K562 (cell line): Measurements from ENCODE around the gene ACHE. TPM values are rescaled to one million over a fixed set of nuclear protein-coding genes. Genes with fewer than 3 reads are reported as not detected.

Experiments
- BRF2 ChIP-seq: IDR thresholded peaks from 3 replicates; pipeline ENCODE4 v1.6.1; 2011; ENCODE audit warnings: borderline replicate concordance, mild to moderate bottlenecking; ENCODE audit not compliant: insufficient read length, insufficient read depth
- CHD2 ChIP-seq: IDR thresholded peaks from 2 replicates; pipeline ENCODE4 v1.6.1; 2011; ENCODE audit warnings: low read depth, low read length
- EP400 ChIP-seq: fragments of 450-650 bp; IDR thresholded peaks from 2 replicates; pipeline ENCODE4 v1.6.1; 2017; ENCODE audit warnings: antibody characterized with exemption, mild to moderate bottlenecking, moderate library complexity
- HDGF ChIP-seq: fragments of 450-650 bp; IDR thresholded peaks from 2 replicates; pipeline ENCODE4 v1.6.1; 2016
- KAT7 ChIP-seq: sonication (generic); formaldehyde crosslinking; IDR thresholded peaks from 2 replicates; pipeline ENCODE4 v1.8.0; 2022; ENCODE audit warnings: missing genetic modification reagents, mild to moderate bottlenecking, borderline replicate concordance
- KLF13 ChIP-seq: fragments of 450-650 bp; IDR thresholded peaks from 2 replicates; pipeline ENCODE4 v1.6.1; 2016; ENCODE audit warnings: missing genetic modification characterization, low read depth, mild to moderate bottlenecking, missing compliant biosample characterization, moderate library complexity, borderline replicate concordance
- MGA ChIP-seq: fragments of 450-650 bp; IDR thresholded peaks from 2 replicates; pipeline ENCODE4 v1.6.1; 2016; ENCODE audit warnings: mild to moderate bottlenecking, moderate library complexity
- NFIX ChIP-seq: fragments of 250-450 bp; sonication (Bioruptor Pico); IDR thresholded peaks from 2 replicates; pipeline ENCODE4 v1.4.0; 2020; ENCODE audit warnings: low read depth, mild to moderate bottlenecking, moderate library complexity
- SMARCC2 ChIP-seq: fragments of 450-650 bp; IDR thresholded peaks from 2 replicates; pipeline ENCODE4 v1.6.1; 2017; ENCODE audit warnings: antibody characterized with exemption, moderate library complexity, mild to moderate bottlenecking, low read depth
- ZBTB33 ChIP-seq: sonication (generic); formaldehyde crosslinking; IDR thresholded peaks from 2 replicates; pipeline ENCODE4 v1.8.1; 2023; ENCODE audit warnings: mild to moderate bottlenecking, missing genetic modification reagents
- ZC3H11A ChIP-seq: IDR thresholded peaks from 2 replicates; pipeline ENCODE4 v1.6.1; 2012; ENCODE audit warnings: low read depth, low read length, improper control_type of control experiment
- ZNF146 ChIP-seq: IDR thresholded peaks from one replicate; pipeline ENCODE4 v1.6.1; 2018; ENCODE audit warnings: missing compliant biosample characterization; ENCODE audit not compliant: unreplicated experiment
- ZNF583 ChIP-seq: fragments of 250-450 bp; sonication (Bioruptor Pico); IDR thresholded peaks from 2 replicates; pipeline ENCODE4 v1.4.0; 2020
- polyA plus RNA-seq, 8 experiments: library from polyadenylated mRNA; depleted of rRNA in 4 of 8; stranded (reverse) in 5 of 8; unstranded in 3 of 8; fragments of >200 nt; fragmentation: Nextera tagmentation in 2 of 8; fragmentation: Illumina TruSeq in 1 of 8; extraction: Ambion mirVana in 2 of 8; extraction: Trizol in 1 of 8; gene quantifications; 2 replicates each; pipeline versions ENCODE4 v1.2.1 to v1.2.3, GENCODE V29; 2011 to 2014; ENCODE audit warnings: inconsistent platforms in 1 of 8, missing spikeins in 1 of 8
- total RNA-seq, 7 experiments: library from RNA; depleted of rRNA in 6 of 7; stranded (reverse); fragments of >200 nt in 6 of 7; fragmentation: Illumina TruSeq in 2 of 7; extraction: Trizol in 2 of 7; gene quantifications; 2 replicates each; pipeline versions ENCODE4 v1.2.1 to v1.2.3, GENCODE V29; 2011 to 2021; ENCODE audit warnings: low replicate concordance in 1 of 7

Gene ACHE
- total and polyA plus RNA-seq, 9 of the 15 experiments (the other 6 are each of a cell fraction or from before 2014, with no cell fraction given) = 0.04 to 8.8 (median 1.9) TPM

- no peak for TF ChIP-seq ZNF146 (CRISPR knock-in tag)
- TF ChIP-seq MGA = peak; percentile 91
- TF ChIP-seq EP400 = peak; percentile 58
- TF ChIP-seq KLF13 (tag) = peak; percentile 9; the same call in 1 of the 2 replicates
- no peak for TF ChIP-seq ZNF583
- no peak for TF ChIP-seq NFIX (CRISPR knock-in tag)
- no peak; the same call in 1 of the 2 replicates for TF ChIP-seq ZBTB33
- TF ChIP-seq KAT7 (CRISPR knock-in tag) = no peak
- no peak for TF ChIP-seq SMARCC2
- no peak for TF ChIP-seq BRF2
- no peak; the same call in 1 of the 2 replicates for TF ChIP-seq CHD2
- no peak for TF ChIP-seq HDGF
- no peak for TF ChIP-seq ZC3H11A
Measured at GRCh38 chr7:100895956-100896731, 456 bp upstream of the ACHE start (continued).
